GM12878 (cell line): ENCODE data around the gene CR1. TPM values are rescaled to one million over a fixed set of nuclear protein-coding genes. Genes with fewer than 3 reads are reported as not detected.
A peak's percentile ranks its signal among the peaks of the same experiment; 100 is the strongest.

Source experiments
- BRCA1 ChIP-seq: IDR thresholded peaks from 2 replicates; pipeline ENCODE4 v1.6.1; 2011; ENCODE audit warnings: low read depth, low read length, improper control_type of control experiment
- FOS ChIP-seq: IDR thresholded peaks from 3 replicates; pipeline ENCODE4 v1.6.1; 2011; ENCODE audit warnings: borderline replicate concordance; ENCODE audit not compliant: insufficient read length; ENCODE audit errors: extremely low read depth
- HCFC1 ChIP-seq: fragments of 150-350 bp; IDR thresholded peaks from 2 replicates; pipeline ENCODE4 v1.6.1; 2014; ENCODE audit warnings: low read length
- NBN ChIP-seq: fragments of 450-650 bp; IDR thresholded peaks from 2 replicates; pipeline ENCODE4 v1.6.1; 2016
- NR2C2 ChIP-seq: IDR thresholded peaks from 2 replicates; pipeline ENCODE4 v1.6.1; 2011; ENCODE audit warnings: borderline replicate concordance, low read depth; ENCODE audit not compliant: control insufficient read depth, insufficient read length
- NRF1 ChIP-seq: conservative IDR thresholded peaks from 2 replicates; pipeline ENCODE4 v1.6.1; 2011; ENCODE audit warnings: mild to moderate bottlenecking, low read depth, low read length, improper control_type of control experiment
- PAX5 ChIP-seq: IDR thresholded peaks from 2 replicates; pipeline ENCODE4 v1.6.1; 2011; ENCODE audit warnings: low read depth, low read length, borderline replicate concordance
- SMC3 ChIP-seq: IDR thresholded peaks from 2 replicates; pipeline ENCODE4 v1.6.1; 2011; ENCODE audit warnings: low read length, improper control_type of control experiment, borderline replicate concordance
- SREBF2 ChIP-seq: IDR thresholded peaks from 2 replicates; pipeline ENCODE4 v1.6.1; 2012; ENCODE audit warnings: mild to moderate bottlenecking, low read length
- SRF ChIP-seq, 2 experiments: IDR thresholded peaks; 2 replicates each; pipeline ENCODE4 v1.6.1; 2011; ENCODE audit warnings: low read depth in 2 of 2, low read length in 2 of 2, mild to moderate bottlenecking in 1 of 2, moderate library complexity in 1 of 2
- TARDBP ChIP-seq: IDR thresholded peaks from 2 replicates; pipeline ENCODE4 v1.6.1; 2016; ENCODE audit warnings: borderline replicate concordance
- ZNF207 ChIP-seq: fragments of 450-650 bp; IDR thresholded peaks from 2 replicates; pipeline ENCODE4 v1.6.1; 2014; ENCODE audit warnings: antibody characterized with exemption, mild to moderate bottlenecking, borderline replicate concordance
- ZZZ3 ChIP-seq: IDR thresholded peaks from 2 replicates; pipeline ENCODE4 v1.6.1; 2011; ENCODE audit warnings: low read depth; ENCODE audit not compliant: control insufficient read depth, insufficient read length
- polyA plus RNA-seq, 11 experiments: library from polyadenylated mRNA; depleted of rRNA in 4 of 11; unstranded in 6 of 11; stranded (reverse) in 5 of 11; fragments of >200 nt; fragmentation: Nextera tagmentation in 4 of 11; fragmentation: Illumina TruSeq in 1 of 11; extraction: Ambion mirVana in 4 of 11; extraction: Trizol in 1 of 11; gene quantifications; 1 replicate in 1 of 11; 2 replicates in 10 of 11; pipeline versions ENCODE4 v1.2.1 to v1.2.3, GENCODE V29; 2011 to 2016; ENCODE audit warnings: inconsistent platforms in 2 of 11, missing spikeins in 2 of 11, low read depth in 1 of 11
- total RNA-seq, 4 experiments: library from RNA; depleted of rRNA in 3 of 4; stranded (reverse); fragments of >200 nt in 3 of 4; fragmentation: Illumina TruSeq in 1 of 4; extraction: Trizol in 1 of 4; gene quantifications; 2 replicates each; pipeline versions ENCODE4 v1.2.1 to v1.2.3, GENCODE V29; 2013 to 2021
- TF ChIP-seq, protein P1 (sequence below): fragments of 450-650 bp; IDR thresholded peaks from 2 replicates; pipeline ENCODE4 v1.6.1; 2017; ENCODE audit warnings: antibody characterized with exemption, mild to moderate bottlenecking, moderate library complexity
- TF ChIP-seq, protein P2 (sequence below): fragments of 450-650 bp; IDR thresholded peaks from 2 replicates; pipeline ENCODE4 v1.6.1; 2016; ENCODE audit warnings: mild to moderate bottlenecking
- TF ChIP-seq, protein P3 (sequence below): fragments of 450-650 bp; formaldehyde crosslinking; IDR thresholded peaks from 2 replicates; pipeline ENCODE4 v1.4.0; 2020; ENCODE audit warnings: mild to moderate bottlenecking, moderate library complexity
- TF ChIP-seq, protein P4 (sequence below): fragments of 450-650 bp; IDR thresholded peaks from 2 replicates; pipeline ENCODE4 v1.6.1; 2017; ENCODE audit warnings: mild to moderate bottlenecking

The CR1 gene
- total and polyA plus RNA-seq, 10 of the 15 experiments (the other 5 are each of a cell fraction or from before 2014, with no cell fraction given): 0.30 to 8.0 (median 4.3) TPM

DNA sequence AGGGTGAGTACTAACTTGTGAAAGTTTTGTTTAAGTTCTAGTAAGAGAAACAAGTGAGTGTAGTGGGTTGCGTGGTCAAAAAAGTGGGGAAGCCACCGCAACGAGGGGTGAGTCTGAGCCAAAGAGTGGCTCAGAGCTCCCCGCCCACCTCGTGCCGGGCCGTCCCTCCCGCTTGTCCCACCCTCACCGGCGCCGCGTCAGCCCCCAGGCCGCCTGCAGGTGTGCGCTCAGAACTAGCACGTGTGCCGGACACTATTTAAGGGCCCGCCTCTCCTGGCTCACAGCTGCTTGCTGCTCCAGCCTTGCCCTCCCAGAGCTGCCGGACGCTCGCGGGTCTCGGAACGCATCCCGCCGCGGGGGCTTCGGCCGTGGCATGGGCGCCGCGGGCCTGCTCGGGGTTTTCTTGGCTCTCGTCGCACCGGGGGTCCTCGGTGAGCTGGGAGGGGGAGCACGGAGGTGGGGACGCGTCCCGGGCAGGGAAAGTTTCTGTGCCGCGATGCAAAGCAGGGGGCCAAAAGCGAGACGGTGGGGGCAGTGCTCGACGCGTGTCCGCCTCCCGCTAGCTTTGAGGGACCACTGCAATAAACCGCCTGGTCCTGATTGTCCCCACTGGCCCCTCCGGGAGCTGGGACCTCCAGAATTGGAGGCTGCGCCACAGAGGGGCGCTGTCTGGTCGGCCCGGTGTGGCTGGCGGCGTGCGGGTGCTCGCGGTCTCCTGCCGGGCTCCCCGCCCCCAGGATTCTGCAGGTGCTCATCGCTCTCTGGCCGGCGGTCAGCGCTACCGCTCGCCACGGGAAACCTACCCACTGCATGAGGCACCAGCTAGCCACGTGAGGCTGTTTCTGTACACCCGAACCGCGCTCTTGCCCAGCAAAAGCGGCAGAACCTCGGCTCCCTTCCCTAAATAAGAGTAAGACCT lies 41.7 kb upstream of the CR1 start, which contains the start of gene CR2 (continued):
- no peak for TF ChIP-seq ZNF207
- TF ChIP-seq HCFC1: no peak
- TF ChIP-seq, protein P1, sequence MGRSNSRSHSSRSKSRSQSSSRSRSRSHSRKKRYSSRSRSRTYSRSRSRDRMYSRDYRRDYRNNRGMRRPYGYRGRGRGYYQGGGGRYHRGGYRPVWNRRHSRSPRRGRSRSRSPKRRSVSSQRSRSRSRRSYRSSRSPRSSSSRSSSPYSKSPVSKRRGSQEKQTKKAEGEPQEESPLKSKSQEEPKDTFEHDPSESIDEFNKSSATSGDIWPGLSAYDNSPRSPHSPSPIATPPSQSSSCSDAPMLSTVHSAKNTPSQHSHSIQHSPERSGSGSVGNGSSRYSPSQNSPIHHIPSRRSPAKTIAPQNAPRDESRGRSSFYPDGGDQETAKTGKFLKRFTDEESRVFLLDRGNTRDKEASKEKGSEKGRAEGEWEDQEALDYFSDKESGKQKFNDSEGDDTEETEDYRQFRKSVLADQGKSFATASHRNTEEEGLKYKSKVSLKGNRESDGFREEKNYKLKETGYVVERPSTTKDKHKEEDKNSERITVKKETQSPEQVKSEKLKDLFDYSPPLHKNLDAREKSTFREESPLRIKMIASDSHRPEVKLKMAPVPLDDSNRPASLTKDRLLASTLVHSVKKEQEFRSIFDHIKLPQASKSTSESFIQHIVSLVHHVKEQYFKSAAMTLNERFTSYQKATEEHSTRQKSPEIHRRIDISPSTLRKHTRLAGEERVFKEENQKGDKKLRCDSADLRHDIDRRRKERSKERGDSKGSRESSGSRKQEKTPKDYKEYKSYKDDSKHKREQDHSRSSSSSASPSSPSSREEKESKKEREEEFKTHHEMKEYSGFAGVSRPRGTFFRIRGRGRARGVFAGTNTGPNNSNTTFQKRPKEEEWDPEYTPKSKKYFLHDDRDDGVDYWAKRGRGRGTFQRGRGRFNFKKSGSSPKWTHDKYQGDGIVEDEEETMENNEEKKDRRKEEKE: no peak
- TF ChIP-seq SRF (IDR thresholded peaks at IDR 0.05; ENCODE audit: low read depth in 2 of 2, low read length in 2 of 2): no peak
- no peak for TF ChIP-seq NR2C2
- TF ChIP-seq NRF1: no peak
- TF ChIP-seq SMC3: peak; percentile 31; the same call in 1 of the 2 replicates
- TF ChIP-seq, protein P2, sequence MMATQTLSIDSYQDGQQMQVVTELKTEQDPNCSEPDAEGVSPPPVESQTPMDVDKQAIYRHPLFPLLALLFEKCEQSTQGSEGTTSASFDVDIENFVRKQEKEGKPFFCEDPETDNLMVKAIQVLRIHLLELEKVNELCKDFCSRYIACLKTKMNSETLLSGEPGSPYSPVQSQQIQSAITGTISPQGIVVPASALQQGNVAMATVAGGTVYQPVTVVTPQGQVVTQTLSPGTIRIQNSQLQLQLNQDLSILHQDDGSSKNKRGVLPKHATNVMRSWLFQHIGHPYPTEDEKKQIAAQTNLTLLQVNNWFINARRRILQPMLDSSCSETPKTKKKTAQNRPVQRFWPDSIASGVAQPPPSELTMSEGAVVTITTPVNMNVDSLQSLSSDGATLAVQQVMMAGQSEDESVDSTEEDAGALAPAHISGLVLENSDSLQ: no peak
- TF ChIP-seq FOS: no peak
- TF ChIP-seq, protein P3, sequence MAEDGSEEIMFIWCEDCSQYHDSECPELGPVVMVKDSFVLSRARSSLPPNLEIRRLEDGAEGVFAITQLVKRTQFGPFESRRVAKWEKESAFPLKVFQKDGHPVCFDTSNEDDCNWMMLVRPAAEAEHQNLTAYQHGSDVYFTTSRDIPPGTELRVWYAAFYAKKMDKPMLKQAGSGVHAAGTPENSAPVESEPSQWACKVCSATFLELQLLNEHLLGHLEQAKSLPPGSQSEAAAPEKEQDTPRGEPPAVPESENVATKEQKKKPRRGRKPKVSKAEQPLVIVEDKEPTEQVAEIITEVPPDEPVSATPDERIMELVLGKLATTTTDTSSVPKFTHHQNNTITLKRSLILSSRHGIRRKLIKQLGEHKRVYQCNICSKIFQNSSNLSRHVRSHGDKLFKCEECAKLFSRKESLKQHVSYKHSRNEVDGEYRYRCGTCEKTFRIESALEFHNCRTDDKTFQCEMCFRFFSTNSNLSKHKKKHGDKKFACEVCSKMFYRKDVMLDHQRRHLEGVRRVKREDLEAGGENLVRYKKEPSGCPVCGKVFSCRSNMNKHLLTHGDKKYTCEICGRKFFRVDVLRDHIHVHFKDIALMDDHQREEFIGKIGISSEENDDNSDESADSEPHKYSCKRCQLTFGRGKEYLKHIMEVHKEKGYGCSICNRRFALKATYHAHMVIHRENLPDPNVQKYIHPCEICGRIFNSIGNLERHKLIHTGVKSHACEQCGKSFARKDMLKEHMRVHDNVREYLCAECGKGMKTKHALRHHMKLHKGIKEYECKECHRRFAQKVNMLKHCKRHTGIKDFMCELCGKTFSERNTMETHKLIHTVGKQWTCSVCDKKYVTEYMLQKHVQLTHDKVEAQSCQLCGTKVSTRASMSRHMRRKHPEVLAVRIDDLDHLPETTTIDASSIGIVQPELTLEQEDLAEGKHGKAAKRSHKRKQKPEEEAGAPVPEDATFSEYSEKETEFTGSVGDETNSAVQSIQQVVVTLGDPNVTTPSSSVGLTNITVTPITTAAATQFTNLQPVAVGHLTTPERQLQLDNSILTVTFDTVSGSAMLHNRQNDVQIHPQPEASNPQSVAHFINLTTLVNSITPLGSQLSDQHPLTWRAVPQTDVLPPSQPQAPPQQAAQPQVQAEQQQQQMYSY (CRISPR knock-in tag): no peak
- TF ChIP-seq PAX5: no peak
- no peak for TF ChIP-seq BRCA1
- peak; percentile 12; the same call in 1 of the 2 replicates for TF ChIP-seq TARDBP
- TF ChIP-seq NBN: no peak
- TF ChIP-seq SREBF2: no peak
- TF ChIP-seq, protein P4, sequence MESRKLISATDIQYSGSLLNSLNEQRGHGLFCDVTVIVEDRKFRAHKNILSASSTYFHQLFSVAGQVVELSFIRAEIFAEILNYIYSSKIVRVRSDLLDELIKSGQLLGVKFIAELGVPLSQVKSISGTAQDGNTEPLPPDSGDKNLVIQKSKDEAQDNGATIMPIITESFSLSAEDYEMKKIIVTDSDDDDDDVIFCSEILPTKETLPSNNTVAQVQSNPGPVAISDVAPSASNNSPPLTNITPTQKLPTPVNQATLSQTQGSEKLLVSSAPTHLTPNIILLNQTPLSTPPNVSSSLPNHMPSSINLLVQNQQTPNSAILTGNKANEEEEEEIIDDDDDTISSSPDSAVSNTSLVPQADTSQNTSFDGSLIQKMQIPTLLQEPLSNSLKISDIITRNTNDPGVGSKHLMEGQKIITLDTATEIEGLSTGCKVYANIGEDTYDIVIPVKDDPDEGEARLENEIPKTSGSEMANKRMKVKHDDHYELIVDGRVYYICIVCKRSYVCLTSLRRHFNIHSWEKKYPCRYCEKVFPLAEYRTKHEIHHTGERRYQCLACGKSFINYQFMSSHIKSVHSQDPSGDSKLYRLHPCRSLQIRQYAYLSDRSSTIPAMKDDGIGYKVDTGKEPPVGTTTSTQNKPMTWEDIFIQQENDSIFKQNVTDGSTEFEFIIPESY: no peak
- no peak for TF ChIP-seq ZZZ3
